Measurements from ENCODE around the gene SLC6A19.

GRCh38 chr5:1209896-1210776, 8.7 kb downstream of the SLC6A19 start:
- TF ChIP-seq EP300 (IDR thresholded peaks at IDR 0.05; ENCODE audit: borderline replicate concordance in 1 of 2, control insufficient read depth in 1 of 2, low read depth in 2 of 2, low read length in 2 of 2): no peak
- TF ChIP-seq, protein P1, sequence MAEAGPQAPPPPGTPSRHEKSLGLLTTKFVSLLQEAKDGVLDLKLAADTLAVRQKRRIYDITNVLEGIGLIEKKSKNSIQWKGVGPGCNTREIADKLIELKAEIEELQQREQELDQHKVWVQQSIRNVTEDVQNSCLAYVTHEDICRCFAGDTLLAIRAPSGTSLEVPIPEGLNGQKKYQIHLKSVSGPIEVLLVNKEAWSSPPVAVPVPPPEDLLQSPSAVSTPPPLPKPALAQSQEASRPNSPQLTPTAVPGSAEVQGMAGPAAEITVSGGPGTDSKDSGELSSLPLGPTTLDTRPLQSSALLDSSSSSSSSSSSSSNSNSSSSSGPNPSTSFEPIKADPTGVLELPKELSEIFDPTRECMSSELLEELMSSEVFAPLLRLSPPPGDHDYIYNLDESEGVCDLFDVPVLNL (IDR thresholded peaks at IDR 0.05; ENCODE audit: low read depth, low read length): no peak
- no peak for TF ChIP-seq JUNB (IDR thresholded peaks at IDR 0.05)
- TF ChIP-seq SUZ12 (IDR thresholded peaks at IDR 0.05; ENCODE audit: unreplicated experiment): no peak
- TF ChIP-seq CTCF (IDR thresholded peaks at IDR 0.05 in 2 of 3, conservative IDR thresholded peaks at IDR 0.05 in 1 of 3; ENCODE audit: control insufficient read depth in 2 of 3, extremely low read depth in 1 of 3, insufficient read depth in 1 of 3, low read depth in 3 of 3, low read length in 3 of 3): no peak
- TF ChIP-seq ZNF274 (IDR thresholded peaks at IDR 0.05; ENCODE audit: insufficient read depth, insufficient read length): no peak
- TF ChIP-seq YY1 (IDR thresholded peaks at IDR 0.05; ENCODE audit: low read depth, low read length): no peak
- TF ChIP-seq TAF1 (IDR thresholded peaks at IDR 0.05; ENCODE audit: borderline replicate concordance, low read depth, low read length): no peak
- no peak for TF ChIP-seq SP1 (IDR thresholded peaks at IDR 0.05; ENCODE audit: low read depth, low read length)
- no peak for TF ChIP-seq NFIC (IDR thresholded peaks at IDR 0.05; ENCODE audit: low read depth, low read length)

Measured in GM12878 (cell line).